ENCODE measurements around the gene RFNG.
A peak's percentile ranks its signal among the peaks of the same experiment; 100 is the strongest.

The RFNG gene

DNA sequence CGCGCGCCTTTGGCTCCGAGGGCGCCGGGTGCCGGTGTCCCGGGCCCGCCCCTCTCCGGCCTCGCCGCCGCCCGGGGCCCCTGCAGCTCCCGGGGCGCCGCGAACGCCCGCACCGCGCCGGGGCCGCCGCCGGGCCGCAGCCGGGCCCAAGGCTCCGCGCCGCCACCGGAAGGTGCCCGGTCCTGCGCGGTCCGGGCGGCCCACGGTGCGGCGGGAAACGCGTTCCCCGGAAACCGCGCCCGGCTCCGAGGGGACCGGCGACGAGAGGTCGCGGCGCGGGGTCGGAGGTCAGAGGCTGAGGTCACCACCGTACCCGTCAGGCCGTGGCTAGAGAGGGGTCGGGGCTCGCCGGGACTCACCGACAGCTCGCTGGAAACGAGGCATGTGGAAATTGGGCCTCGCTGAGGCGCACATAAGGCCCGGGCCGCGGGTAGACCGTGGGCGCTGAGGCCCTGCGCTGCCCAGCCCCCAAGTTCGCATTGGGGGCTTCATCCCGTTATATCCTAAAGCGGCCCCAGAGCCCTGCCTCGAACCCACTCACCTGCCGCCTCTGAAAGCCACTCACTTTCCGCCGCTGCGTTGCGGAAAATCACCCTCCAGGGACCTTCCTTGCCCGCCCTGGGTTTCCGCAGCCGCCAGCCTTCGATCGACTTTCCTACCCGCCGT lies 14.2 kb upstream of the RFNG start, which contains the start of gene DUS1L:
Gene DUS1L (minus strand): TSS at position 167 of the 666 bp plus-strand sequence. CDS start 745 bp downstream, outside the sequence.
- H3K9ac ChIP-seq (ENCODE audit: low read length): peak within 1 kb of the TSS; percentile 87
- H3K23ac ChIP-seq (ENCODE audit: low read length): no peak within 1 kb of the TSS
- peaks cover 29 to 32% of the 10 kb centered on the region in 2 experiments for H3K36me3 ChIP-seq (ENCODE audit: control insufficient read depth in 1 of 2, insufficient read depth in 2 of 2, low read length in 2 of 2)
- peak within 1 kb of the TSS; percentile 97 for H3K4me2 ChIP-seq (ENCODE audit: low read length)
- WGBS (ENCODE audit: extremely low coverage, insufficient coverage, insufficient read length): no CpG with 5 or more reads among the region's 88 CpGs
- H3K4me3 ChIP-seq (ENCODE audit: low read depth, low read length): peak within 1 kb of the TSS; percentile 84
- H4K12ac ChIP-seq (ENCODE audit: low read depth, low read length): peak within 1 kb of the TSS; percentile 99
- H3K4ac ChIP-seq (ENCODE audit: low read depth, low read length): peak within 1 kb of the TSS; percentile 91
- H2BK5ac ChIP-seq (ENCODE audit: low read depth, low read length, poor library complexity): peak within 1 kb of the TSS; percentile 71
- no peaks in the 10 kb centered on the region for H3K27me3 ChIP-seq (ENCODE audit: insufficient read depth, low read length)
- H3K27ac ChIP-seq (ENCODE audit: low read depth, low read length): no peak within 1 kb of the TSS
- peaks cover 11 to 12% of the 10 kb centered on the region in 2 experiments for H3K4me1 ChIP-seq (ENCODE audit: control insufficient read depth in 1 of 2, insufficient read depth in 2 of 2, low read length in 2 of 2)
- H3K79me2 ChIP-seq (ENCODE audit: control insufficient read depth, insufficient read depth, low read length, poor library complexity): peaks cover 10% of the 10 kb centered on the region
- H3K9me3 ChIP-seq (ENCODE audit: insufficient read depth, low read depth, low read length): no peaks in the 10 kb centered on the region
- DNase-seq: peak in 1 of 2 donors; percentile 64
- peak within 1 kb of the TSS; percentile 76 for H2BK120ac ChIP-seq (ENCODE audit: insufficient read depth, low read length, poor library complexity)
- H2AK5ac ChIP-seq (ENCODE audit: low read length): peak within 1 kb of the TSS; percentile 59
- H2BK12ac ChIP-seq (ENCODE audit: low read length): peak within 1 kb of the TSS; percentile 27
- peak within 1 kb of the TSS; percentile 100 for H4K8ac ChIP-seq (ENCODE audit: low read depth, low read length)
- H4K91ac ChIP-seq (ENCODE audit: low read depth, low read length): peak within 1 kb of the TSS; percentile 97
- H2AFZ ChIP-seq (ENCODE audit: insufficient read depth, low read length, poor library complexity): peak within 1 kb of the TSS; percentile 99
- peak within 1 kb of the TSS; percentile 95 for H3K18ac ChIP-seq (ENCODE audit: low read length)
- peaks cover 9% of the 10 kb centered on the region for H3K79me1 ChIP-seq (ENCODE audit: low read length)
- peak within 1 kb of the TSS; percentile 94 for H3K14ac ChIP-seq (ENCODE audit: low read length)

DNA sequence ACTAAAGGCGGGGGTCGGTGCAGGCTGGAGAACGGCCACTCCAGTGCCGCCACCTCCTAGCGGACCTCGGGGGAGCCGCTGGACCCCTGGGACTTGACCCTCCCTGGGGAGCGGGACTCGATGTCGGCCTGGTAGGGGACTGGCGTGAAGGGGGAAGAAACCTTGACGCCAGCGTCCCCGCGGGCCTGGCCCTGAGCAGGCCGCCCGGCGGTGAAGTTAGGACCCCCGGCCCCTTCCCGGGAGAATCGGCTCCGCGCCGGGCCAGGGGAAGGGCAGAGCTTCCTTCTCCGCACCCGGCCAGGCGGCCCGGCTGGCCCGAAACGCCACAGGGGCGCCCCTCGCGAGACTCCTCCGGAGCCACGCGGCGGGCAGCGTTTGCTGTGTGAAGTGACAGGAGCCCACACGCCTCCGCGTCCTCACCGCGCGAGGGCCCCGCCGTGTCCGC lies 13.6 kb upstream of the RFNG start:
- peak overlapping the region; percentile 87 for H3K9ac ChIP-seq (ENCODE audit: low read length)
- peak overlapping the region; percentile 91 for H3K4ac ChIP-seq (ENCODE audit: low read depth, low read length)
- H3K36me3 ChIP-seq (ENCODE audit: control insufficient read depth in 1 of 2, insufficient read depth in 2 of 2, low read length in 2 of 2): peaks cover 35 to 37% of the 10 kb centered on the region in 2 experiments
- peaks cover 11 to 12% of the 10 kb centered on the region in 2 experiments for H3K4me1 ChIP-seq (ENCODE audit: control insufficient read depth in 1 of 2, insufficient read depth in 2 of 2, low read length in 2 of 2)
- H3K9me3 ChIP-seq (ENCODE audit: insufficient read depth, low read depth, low read length): no peaks in the 10 kb centered on the region
- no peak overlapping the region for H2BK12ac ChIP-seq (ENCODE audit: low read length)
- peak overlapping the region; percentile 75 for H4K91ac ChIP-seq (ENCODE audit: low read depth, low read length)
- H4K8ac ChIP-seq (ENCODE audit: low read depth, low read length): peak overlapping the region; percentile 77
- H3K4me2 ChIP-seq (ENCODE audit: low read length): peak overlapping the region; percentile 97
- H3K79me1 ChIP-seq (ENCODE audit: low read length): peaks cover 9% of the 10 kb centered on the region
- H3K4me3 ChIP-seq (ENCODE audit: low read depth, low read length): peak overlapping the region; percentile 84
- peak overlapping the region; percentile 71 for H2BK5ac ChIP-seq (ENCODE audit: low read depth, low read length, poor library complexity)
- H3K79me2 ChIP-seq (ENCODE audit: control insufficient read depth, insufficient read depth, low read length, poor library complexity): peaks cover 10% of the 10 kb centered on the region
- peak overlapping the region; percentile 83 for H3K14ac ChIP-seq (ENCODE audit: low read length)
- no peak overlapping the region for H3K27ac ChIP-seq (ENCODE audit: low read depth, low read length)
- H3K23ac ChIP-seq (ENCODE audit: low read length): no peak overlapping the region
- H2BK120ac ChIP-seq (ENCODE audit: insufficient read depth, low read length, poor library complexity): peak overlapping the region; percentile 64
- H2AFZ ChIP-seq (ENCODE audit: insufficient read depth, low read length, poor library complexity): peak overlapping the region; percentile 91
- WGBS (ENCODE audit: extremely low coverage, insufficient coverage, insufficient read length): no CpG with 5 or more reads among the region's 47 CpGs
- peak overlapping the region; percentile 78 for H4K12ac ChIP-seq (ENCODE audit: low read depth, low read length)
- H2AK5ac ChIP-seq (ENCODE audit: low read length): peak overlapping the region; percentile 7
- peak in 1 of 2 donors; percentile 36 for DNase-seq
- H3K18ac ChIP-seq (ENCODE audit: low read length): peak overlapping the region; percentile 4
- no peaks in the 10 kb centered on the region for H3K27me3 ChIP-seq (ENCODE audit: insufficient read depth, low read length)

DNA sequence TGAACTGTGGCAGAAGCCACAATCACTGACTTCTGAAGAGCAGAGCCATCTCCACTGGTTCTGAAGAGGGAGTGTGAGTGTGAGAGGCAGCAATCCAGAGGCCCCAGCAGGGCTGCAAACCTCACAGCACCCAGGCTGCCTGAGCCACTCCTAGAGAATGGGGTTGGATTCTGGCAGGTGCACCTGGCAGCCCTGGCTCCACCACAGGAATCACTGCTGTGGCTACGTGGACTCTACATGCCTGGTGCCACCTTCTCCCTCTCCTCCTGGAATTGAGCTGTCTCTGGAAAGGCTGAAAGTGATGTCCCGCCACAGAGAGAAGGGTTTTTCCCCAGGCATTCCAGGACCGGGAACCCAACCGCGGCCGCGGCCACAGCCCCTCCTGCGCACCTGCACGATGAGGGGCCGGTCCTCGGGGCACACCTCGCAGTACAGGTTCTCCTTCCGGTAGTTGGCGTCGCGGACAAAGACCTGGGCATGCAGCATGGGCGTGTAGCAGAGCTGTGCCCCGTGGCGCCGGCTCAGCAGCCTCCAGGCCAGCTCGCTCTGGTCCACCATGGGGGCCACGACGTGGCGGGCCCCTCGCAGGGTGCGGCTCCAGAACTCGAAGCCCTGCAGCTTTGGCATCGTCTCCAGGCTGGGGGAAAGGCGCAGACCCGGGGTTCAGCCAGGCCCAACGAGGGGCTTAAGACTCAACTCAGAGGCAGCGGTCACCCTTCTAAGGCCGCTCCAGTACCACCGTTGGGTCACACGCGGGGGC lies 13.0 kb upstream of the RFNG start:
- peaks cover 11 to 12% of the 10 kb centered on the region in 2 experiments for H3K4me1 ChIP-seq (ENCODE audit: control insufficient read depth in 1 of 2, insufficient read depth in 2 of 2, low read length in 2 of 2)
- peak overlapping the region; percentile 75 for H4K91ac ChIP-seq (ENCODE audit: low read depth, low read length)
- H4K8ac ChIP-seq (ENCODE audit: low read depth, low read length): peak overlapping the region; percentile 77
- WGBS (ENCODE audit: extremely low coverage, insufficient coverage, insufficient read length): no CpG with 5 or more reads among the region's 36 CpGs
- peak overlapping the region; percentile 91 for H3K4ac ChIP-seq (ENCODE audit: low read depth, low read length)
- H2BK12ac ChIP-seq (ENCODE audit: low read length): no peak overlapping the region
- H3K27me3 ChIP-seq (ENCODE audit: insufficient read depth, low read length): no peaks in the 10 kb centered on the region
- H3K9me3 ChIP-seq (ENCODE audit: insufficient read depth, low read depth, low read length): no peaks in the 10 kb centered on the region
- peak overlapping the region; percentile 87 for H3K9ac ChIP-seq (ENCODE audit: low read length)
- H3K79me2 ChIP-seq (ENCODE audit: control insufficient read depth, insufficient read depth, low read length, poor library complexity): peaks cover 10% of the 10 kb centered on the region
- H4K12ac ChIP-seq (ENCODE audit: low read depth, low read length): peak overlapping the region; percentile 78
- peaks cover 41 to 43% of the 10 kb centered on the region in 2 experiments for H3K36me3 ChIP-seq (ENCODE audit: control insufficient read depth in 1 of 2, insufficient read depth in 2 of 2, low read length in 2 of 2)
- H2AK5ac ChIP-seq (ENCODE audit: low read length): peak overlapping the region; percentile 0
- peak overlapping the region; percentile 97 for H3K4me2 ChIP-seq (ENCODE audit: low read length)
- no peak overlapping the region for H3K23ac ChIP-seq (ENCODE audit: low read length)
- DNase-seq: no peak
- no peak overlapping the region for H3K14ac ChIP-seq (ENCODE audit: low read length)
- H3K18ac ChIP-seq (ENCODE audit: low read length): peak overlapping the region; percentile 4
- H3K4me3 ChIP-seq (ENCODE audit: low read depth, low read length): peak overlapping the region; percentile 84
- H3K79me1 ChIP-seq (ENCODE audit: low read length): peaks cover 9% of the 10 kb centered on the region
- peak overlapping the region; percentile 10 for H2AFZ ChIP-seq (ENCODE audit: insufficient read depth, low read length, poor library complexity)
- H3K27ac ChIP-seq (ENCODE audit: low read depth, low read length): no peak overlapping the region
- H2BK120ac ChIP-seq (ENCODE audit: insufficient read depth, low read length, poor library complexity): no peak overlapping the region
- H2BK5ac ChIP-seq (ENCODE audit: low read depth, low read length, poor library complexity): no peak overlapping the region

All from trophoblast cell (in vitro differentiated cells and primary cell).